Measurements from ENCODE around the gene S100A3. TPM values are rescaled to one million over a fixed set of nuclear protein-coding genes. Genes with fewer than 3 reads are reported as not detected.
A peak's percentile ranks its signal among the peaks of the same experiment; 100 is the strongest.
"Not testable (repeated sequence)": the region's sequence is repeated elsewhere in the genome, so short reads cannot be mapped to it uniquely, and the experiment has no call there.

Gene S100A3
- total RNA-seq, 4 donors from 2014 or later: 1.1 to 2.7 TPM; not detected in 2

- WGBS, 2 donors: 66 to 70% methylated on average over 22 of the region's 22 CpGs
- Histone ChIP-seq H3K27me3 (no peaks in the 10 kb centered on the region), H3K4me3 (peak overlapping the region in 3 of 4 donors; percentile 10 to 23 (median 20)), H3K36me3 (no peaks in the 10 kb centered on the region), H3K27ac (peak overlapping the region; percentile 59 to 99 (median 91)), H3K4me1 (peaks cover 0 to 59% (median 39%) of the 10 kb centered on the region in 4 donors), H3K9me3 (no peaks in the 10 kb centered on the region)
- DNase-seq (ENCODE audit: low spot score in 2 of 2): no peak
- TF ChIP-seq POLR2A (IDR thresholded peaks at IDR 0.05): no peak
Observed at GRCh38 chr1:153567621-153568366, 18.7 kb upstream of the S100A3 start.

GRCh38 chr1:153566414-153567371, 17.6 kb upstream of the S100A3 start:
- Histone ChIP-seq H3K4me1 (peaks cover 0 to 48% (median 35%) of the 10 kb centered on the region in 4 donors), H3K27ac (peak overlapping the region; percentile 59 to 99 (median 91)), H3K9me3 (no peaks in the 10 kb centered on the region), H3K27me3 (no peaks in the 10 kb centered on the region), H3K36me3 (no peaks in the 10 kb centered on the region), H3K4me3 (no peak overlapping the region)
- WGBS, 2 donors: 32 to 41% methylated on average over 15 to 16 of the region's 16 CpGs
- DNase-seq (ENCODE audit: low spot score in 2 of 2): peak; percentile 88 to 93
- TF ChIP-seq CTCF (IDR thresholded peaks at IDR 0.05) (peak in 1 of 5 experiments; percentile 36), EP300 (IDR thresholded peaks at IDR 0.05) (peak; percentile 66 to 90), POLR2A (IDR thresholded peaks at IDR 0.05) (peak in 1 of 2 donors; percentile 38)

GRCh38 chr1:153565529-153566374, 16.7 kb upstream of the S100A3 start, which contains the start of gene S100A2:
Gene S100A2 (minus strand): TSS chr1:153565844. CDS start chr1:153563877, 1,967 bp downstream.
- no peaks in the 10 kb centered on the region for H3K36me3 ChIP-seq
- peak within 1 kb of the TSS; percentile 59 to 99 (median 91) for H3K27ac ChIP-seq
- WGBS, 2 donors: 27 to 34% methylated on average over 6 to 8 of the region's 8 CpGs
- no peak for DNase-seq (ENCODE audit: low spot score in 2 of 2)
- TF ChIP-seq EP300 (IDR thresholded peaks at IDR 0.05): no peak
- TF ChIP-seq CTCF (IDR thresholded peaks at IDR 0.05): no peak
- TF ChIP-seq POLR2A (IDR thresholded peaks at IDR 0.05): no peak
- H3K9me3 ChIP-seq: no peaks in the 10 kb centered on the region
- H3K4me1 ChIP-seq: peaks cover 0 to 48% (median 34%) of the 10 kb centered on the region in 4 donors
- no peak within 1 kb of the TSS for H3K4me3 ChIP-seq
- H3K27me3 ChIP-seq: no peaks in the 10 kb centered on the region

- Histone ChIP-seq H3K27me3 (no peaks in the 10 kb centered on the region), H3K9me3 (no peaks in the 10 kb centered on the region), H3K4me3 (no peak overlapping the region), H3K4me1 (peaks cover 0 to 47% (median 34%) of the 10 kb centered on the region in 4 donors), H3K36me3 (no peaks in the 10 kb centered on the region), H3K27ac (peak overlapping the region in 3 of 4 donors; percentile 0 to 99 (median 96))
- DNase-seq (ENCODE audit: low spot score in 2 of 2): no peak
- WGBS, 2 donors: 95 to 96% methylated on average over 7 of the region's 7 CpGs
- TF ChIP-seq EP300 (IDR thresholded peaks at IDR 0.05): no peak
Observed at GRCh38 chr1:153563991-153564390, 14.9 kb upstream of the S100A3 start.

GRCh38 chr1:153563483-153563901, 14.4 kb upstream of the S100A3 start:
- no peak for DNase-seq (ENCODE audit: low spot score in 2 of 2)
- Histone ChIP-seq H3K36me3 (no peaks in the 10 kb centered on the region), H3K27ac (no peak overlapping the region), H3K27me3 (no peaks in the 10 kb centered on the region), H3K9me3 (no peaks in the 10 kb centered on the region), H3K4me3 (no peak overlapping the region), H3K4me1 (peaks cover 0 to 42% (median 33%) of the 10 kb centered on the region in 4 donors)
- 65 to 81% methylated on average over 5 to 6 of the region's 6 CpGs for WGBS, 2 donors
- TF ChIP-seq CTCF (IDR thresholded peaks at IDR 0.05) (no peak), POLR2A (IDR thresholded peaks at IDR 0.05) (no peak), EP300 (IDR thresholded peaks at IDR 0.05) (no peak)

- not testable (repeated sequence) for H3K27ac ChIP-seq; H3K27me3 ChIP-seq; DNase-seq (ENCODE audit: low spot score in 2 of 2); H3K9me3 ChIP-seq; H3K36me3 ChIP-seq; H3K4me3 ChIP-seq
- H3K4me1 ChIP-seq: peaks cover 0 to 27% (median 18%) of the 10 kb centered on the region in 4 donors
- 94 to 96% methylated on average over 3 of the region's 3 CpGs for WGBS, 2 donors
Observed at GRCh38 chr1:153562021-153562420, 13.0 kb upstream of the S100A3 start.

Data from tibial nerve (tissue), 4 donors.